ENCODE data around the gene CACNA1B.

GRCh38 chr9:138112791-138113600 lies 235.4 kb downstream of the CACNA1B start:
- TF ChIP-seq CTCF (IDR thresholded peaks at IDR 0.05) (no peak), POLR2A (IDR thresholded peaks at IDR 0.05) (no peak)
